GM12878 (cell line): Measurements from ENCODE around the gene EMC6. TPM values are rescaled to one million over a fixed set of nuclear protein-coding genes. Genes with fewer than 3 reads are reported as not detected.
A peak's percentile ranks its signal among the peaks of the same experiment; 100 is the strongest.

ENCODE experiments used
- ATAC-seq: fragments of 200-7000 bp; cut with Tn5 transposase; 3 replicates; pipeline ENCODE4 v1.9.1; 2020; ENCODE audit warnings: mild to moderate bottlenecking, moderate library complexity
- BruUV-seq: library from RNA; stranded (reverse); fragments of 400-500 nt; replicated peaks from 2 replicates; lab custom pipeline; 2021; lab: Mats Ljungman, UMichigan
- CTCF ChIA-PET: fragments of 300-600 bp; sonication (Branson Sonifier 250); formaldehyde crosslinking; extraction: SDS; loops from one replicate; lab custom pipeline; 2021; ENCODE audit warnings: inconsistent platforms; lab: Yijun Ruan, JAX
- POLR2A ChIA-PET: fragments of 350-600 bp; formaldehyde crosslinking; extraction: SDS; loops from one replicate; lab custom pipeline; 2021; ENCODE audit warnings: inconsistent platforms; lab: Charles Lee
- RAD21 ChIA-PET: fragments of 300-600 bp; sonication (Branson Sonifier 250); formaldehyde crosslinking; loops from one replicate; lab custom pipeline; 2023; ENCODE audit warnings: antibody characterized with exemption; ENCODE audit not compliant: unreplicated experiment; lab: Charles Lee
- SMC1A ChIA-PET: fragments of 300-600 bp; sonication (Branson Sonifier 250); formaldehyde crosslinking; loops from one replicate; lab custom pipeline; 2023; ENCODE audit not compliant: unreplicated experiment, uncharacterized antibody; lab: Charles Lee
- DNase-seq: peaks from one replicate; pipeline ENCODE4 v3.0.0-alpha.2; 2011; ENCODE audit warnings: low read depth, low spot score
- FAIRE-seq: peaks from 3 replicates; lab custom pipeline; 2011; peaks lifted over from hg19 to GRCh38; lab: Jason Lieb, UNC
- H2AFZ ChIP-seq: 2 replicates; pipeline ENCODE4 v1.6.0; 2011; ENCODE audit warnings: low read depth, low read length, control low read depth; ENCODE audit not compliant: control insufficient read depth
- H3K27ac ChIP-seq: 2 replicates; pipeline ENCODE4 v1.5.1; 2011; ENCODE audit warnings: control low read depth; ENCODE audit not compliant: control insufficient read depth, insufficient read depth
- H3K27me3 ChIP-seq, 2 experiments: replicated peaks in 1 of 2; 2 replicates each; pipeline versions ENCODE4 v1.6.0 to v1.6.1; 2011; ENCODE audit warnings: low read length in 1 of 2; ENCODE audit not compliant: control insufficient read depth in 2 of 2, insufficient read depth in 2 of 2
- H3K36me3 ChIP-seq, 2 experiments: 2 replicates each; pipeline ENCODE4 v1.5.1; 2011; ENCODE audit warnings: low read length in 1 of 2; ENCODE audit not compliant: control insufficient read depth in 2 of 2, insufficient read depth in 2 of 2
- H3K4me1 ChIP-seq: 2 replicates; pipeline ENCODE4 v1.6.1; 2011; ENCODE audit warnings: mild to moderate bottlenecking, low read length, moderate library complexity, mixed read lengths; ENCODE audit not compliant: control insufficient read depth, insufficient read depth
- H3K4me2 ChIP-seq: 2 replicates; pipeline ENCODE4 v1.6.0; 2011; ENCODE audit warnings: control low read depth; ENCODE audit not compliant: control insufficient read depth, insufficient read depth
- H3K4me3 ChIP-seq: fragments of 200-600 bp; sonication (generic); 2 replicates; pipeline ENCODE4 v1.5.1; 2016
- H3K79me2 ChIP-seq: 2 replicates; pipeline ENCODE4 v1.6.0; 2011; ENCODE audit warnings: low read length; ENCODE audit not compliant: control insufficient read depth, insufficient read depth
- H3K9ac ChIP-seq: 2 replicates; pipeline ENCODE4 v1.8.0; 2011; ENCODE audit warnings: low read length, control low read depth, mixed read lengths; ENCODE audit not compliant: control insufficient read depth, insufficient read depth
- H3K9me3 ChIP-seq: replicated peaks from 3 replicates; pipeline ENCODE4 v1.5.1; 2011; ENCODE audit warnings: mild to moderate bottlenecking, low read length; ENCODE audit not compliant: control insufficient read depth, insufficient read depth
- H4K20me1 ChIP-seq: 2 replicates; pipeline ENCODE4 v1.6.0; 2011; ENCODE audit not compliant: control insufficient read depth, insufficient read depth
- CHD1 ChIP-seq: IDR thresholded peaks from 2 replicates; pipeline ENCODE4 v1.6.1; 2012; ENCODE audit warnings: low read depth, low read length, improper control_type of control experiment
- HCFC1 ChIP-seq: fragments of 150-350 bp; IDR thresholded peaks from 2 replicates; pipeline ENCODE4 v1.6.1; 2014; ENCODE audit warnings: low read length
- NFXL1 ChIP-seq: fragments of 450-650 bp; IDR thresholded peaks from 2 replicates; pipeline ENCODE4 v1.6.1; 2017; ENCODE audit warnings: antibody characterized with exemption, mild to moderate bottlenecking, borderline replicate concordance
- POLR2A ChIP-seq: IDR thresholded peaks from 2 replicates; pipeline ENCODE4 v1.6.1; 2011; ENCODE audit warnings: low read depth, mild to moderate bottlenecking, low read length
- RAD21 ChIP-seq: IDR thresholded peaks from 2 replicates; pipeline ENCODE4 v1.6.1; 2011; ENCODE audit warnings: mild to moderate bottlenecking, low read depth, low read length, moderate library complexity; ENCODE audit not compliant: insufficient read depth
- SIN3A ChIP-seq: IDR thresholded peaks from 2 replicates; pipeline ENCODE4 v1.6.1; 2012; ENCODE audit warnings: low read depth, low read length, improper control_type of control experiment
- ZNF274 ChIP-seq: IDR thresholded peaks from one replicate; pipeline ENCODE4 v1.8.0; 2011; ENCODE audit not compliant: insufficient read length, insufficient read depth
- WGBS: methylation state at CpG from one replicate; pipeline ENCODE4 v1.1.6; 2016; ENCODE audit warnings: low lambda C conversion rate; ENCODE audit not compliant: insufficient replicate concordance, insufficient coverage; ENCODE audit errors: missing lambda C conversion rate; 5-methylcytosine and 5-hydroxymethylcytosine counted together
- in situ Hi-C: fragments of 300-500 bp; cut with MboI; formaldehyde crosslinking; loops from 9 replicates; pipeline ENCODE4 v1.14.3; 2018; ENCODE audit warnings: mixed read lengths
- intact Hi-C: fragments of 100-400 bp; cut with micrococcal nuclease; formaldehyde crosslinking; loops from one replicate; pipeline ENCODE4 v1.14.2; 2022; ENCODE audit not compliant: unreplicated experiment
- polyA plus RNA-seq, 11 experiments: library from polyadenylated mRNA; depleted of rRNA in 4 of 11; unstranded in 6 of 11; stranded (reverse) in 5 of 11; fragments of >200 nt; fragmentation: Nextera tagmentation in 4 of 11; fragmentation: Illumina TruSeq in 1 of 11; extraction: Ambion mirVana in 4 of 11; extraction: Trizol in 1 of 11; gene quantifications; 1 replicate in 1 of 11; 2 replicates in 10 of 11; pipeline versions ENCODE4 v1.2.1 to v1.2.3, GENCODE V29; 2011 to 2016; ENCODE audit warnings: inconsistent platforms in 2 of 11, missing spikeins in 2 of 11, low read depth in 1 of 11
- total RNA-seq, 4 experiments: library from RNA; depleted of rRNA in 3 of 4; stranded (reverse); fragments of >200 nt in 3 of 4; fragmentation: Illumina TruSeq in 1 of 4; extraction: Trizol in 1 of 4; gene quantifications; 2 replicates each; pipeline versions ENCODE4 v1.2.1 to v1.2.3, GENCODE V29; 2013 to 2021

The EMC6 gene
- total and polyA plus RNA-seq, 10 of the 15 experiments (the other 5 are each of a cell fraction or from before 2014, with no cell fraction given): 5.1 to 172 (median 35.9) TPM

GRCh38 chr17:3675886-3676285 is 7.3 kb downstream of the EMC6 start:
- H4K20me1 ChIP-seq: no peaks in the 10 kb centered on the region
- intact Hi-C loops: no loop called here
- no peaks in the 10 kb centered on the region for H3K4me1 ChIP-seq
- in situ Hi-C loops: no loop called here
- 77% methylated on average over 11 of the region's 11 CpGs for WGBS
- no peak overlapping the region for H3K27ac ChIP-seq
- no peak for FAIRE-seq
- DNase-seq: no peak
- no peak for ATAC-seq
- no peaks in the 10 kb centered on the region for H3K9me3 ChIP-seq
- no peak for TF ChIP-seq SIN3A
- TF ChIP-seq HCFC1: no peak
- TF ChIP-seq, all 136 proteins: peak for 0
- ChIA-PET POLR2A (no interaction called here), SMC1A (interaction anchor here (1.7 kb wide), 1 partner anchor 56 kb away, joined by 6 read pairs; no protein-coding TSS in a partner anchor), CTCF (interaction anchor here (1.5 kb wide), 1 partner anchor 57 kb away, joined by 4 read pairs; no protein-coding TSS in a partner anchor), RAD21 (interaction anchor here (2.6 kb wide), 1 partner anchor 61 kb away, joined by 9 read pairs; no protein-coding TSS in a partner anchor)
- Histone ChIP-seq H2AFZ (no peak overlapping the region), H3K79me2 (no peaks in the 10 kb centered on the region), H3K4me3 (no peak overlapping the region), H3K27me3 (no peaks in the 10 kb centered on the region), H3K9ac (no peak overlapping the region), H3K4me2 (no peak overlapping the region), H3K36me3 (peaks cover 0 to 3% of the 10 kb centered on the region in 2 experiments; a peak in 2 of 4 replicates)
- BruUV-seq: no TSS peak

GRCh38 chr17:3678095-3678820 is 9.6 kb downstream of the EMC6 start:
- no peak for TF ChIP-seq RAD21
- TF ChIP-seq NFXL1: no peak
- TF ChIP-seq CHD1: no peak
- 0 out of 2 replicates have a peak, but pooled peaks have one; percentile 34 for TF ChIP-seq POLR2A
- TF ChIP-seq ZNF274: no peak
- H3K36me3 ChIP-seq: peaks cover 0 to 3% of the 10 kb centered on the region in 2 experiments; a peak in 2 of 4 replicates
- H3K79me2 ChIP-seq: no peaks in the 10 kb centered on the region
- no peak overlapping the region for H3K4me2 ChIP-seq
- H2AFZ ChIP-seq: no peak overlapping the region
- POLR2A ChIA-PET: no interaction called here
- no peaks in the 10 kb centered on the region for H4K20me1 ChIP-seq
- H3K4me3 ChIP-seq: no peak overlapping the region
- no peak for FAIRE-seq
- no peak overlapping the region for H3K9ac ChIP-seq
- H3K27ac ChIP-seq: no peak overlapping the region
- RAD21 ChIA-PET: interaction anchor here (2.6 kb wide), 1 partner anchor 59 kb away, joined by 9 read pairs; no protein-coding TSS in a partner anchor
- no peak for DNase-seq
- H3K27me3 ChIP-seq: no peaks in the 10 kb centered on the region
- SMC1A ChIA-PET: no interaction called here
- CTCF ChIA-PET: interaction anchor here (1.1 to 1.3 kb wide), 2 partner anchors 13 to 59 kb away, joined by 3 to 6 read pairs; no protein-coding TSS in a partner anchor
- ATAC-seq: peak; percentile 10; the same call in 1 of the 3 replicates
- no peaks in the 10 kb centered on the region for H3K9me3 ChIP-seq
- no TSS peak for BruUV-seq
- peaks cover 4% of the 10 kb centered on the region; the same call in 1 of the 2 replicates for H3K4me1 ChIP-seq
- intact Hi-C loops (no loop called here), in situ Hi-C loops (no loop called here)
- 75% methylated on average over 14 of the region's 16 CpGs for WGBS
